Osteocyte (in vitro differentiated cells): ENCODE results near the gene ALS2. TPM values are rescaled to one million over a fixed set of nuclear protein-coding genes. Genes with fewer than 3 reads are reported as not detected.

Experiments used
- DNase-seq: peaks from one replicate; pipeline ENCODE4 v3.0.0; 2021; ENCODE audit warnings: mixed read lengths; ENCODE audit not compliant: unreplicated experiment; ENCODE audit errors: extremely low spot score
- H3K27ac Mint-ChIP-seq: one replicate; pipeline ENCODE4 v1.8.0; 2021; ENCODE audit warnings: mild to moderate bottlenecking, mixed read lengths; ENCODE audit not compliant: unreplicated experiment
- H3K27me3 Mint-ChIP-seq: one replicate; pipeline ENCODE4 v1.8.0; 2021; ENCODE audit warnings: mixed read lengths; ENCODE audit not compliant: unreplicated experiment
- H3K36me3 Mint-ChIP-seq: one replicate; pipeline ENCODE4 v1.8.0; 2021; ENCODE audit warnings: mixed read lengths; ENCODE audit not compliant: unreplicated experiment
- H3K4me1 Mint-ChIP-seq: one replicate; pipeline ENCODE4 v1.8.0; 2021; ENCODE audit warnings: mixed read lengths; ENCODE audit not compliant: unreplicated experiment
- H3K4me3 Mint-ChIP-seq: one replicate; pipeline ENCODE4 v1.8.0; 2021; ENCODE audit warnings: mild to moderate bottlenecking, moderate library complexity, mixed read lengths; ENCODE audit not compliant: unreplicated experiment
- H3K9me3 Mint-ChIP-seq: one replicate; pipeline ENCODE4 v1.8.0; 2021; ENCODE audit warnings: mixed read lengths; ENCODE audit not compliant: unreplicated experiment
- long read RNA-seq: library from polyadenylated mRNA; unstranded; transcript quantifications from one replicate; pipeline ENCODE4 v2.0.0, GENCODE V29; 2021
- total RNA-seq: library from RNA; stranded (reverse); gene quantifications from 2 replicates; pipeline ENCODE4 v1.2.1, GENCODE V29; 2021
- TF ChIP-seq, protein P1 (sequence below): fragments of 200-600 bp; sonication (generic); IDR thresholded peaks from 2 replicates; pipeline ENCODE4 v1.5.0; 2021; ENCODE audit warnings: antibody characterized with exemption, mild to moderate bottlenecking, moderate library complexity

Gene ALS2
- 35.5 and 39.1 TPM in 2 replicates for total RNA-seq
- long read RNA-seq, transcript ALS2-206 (4 exons, 2,677 nt), result major isoform, 34 of 68 reads
- long read RNA-seq, partial matches to known transcripts, result 21 of 68 reads
- long read RNA-seq, other reads (novel, unspliced or antisense), result 10 of 68 reads

GRCh38 chr2:201780674-201781493, at the start of gene ALS2:
Gene ALS2, minus strand, starts transcription at chr2:201780933. Its CDS starts 12,048 bp downstream, at chr2:201768885.
- H3K36me3 Mint-ChIP-seq, result no peaks in the 10 kb centered on the region
- peak; percentile 97 for DNase-seq
- peaks cover 4% of the 10 kb centered on the region for H3K27me3 Mint-ChIP-seq
- H3K4me3 Mint-ChIP-seq, result peak within 1 kb of the TSS; percentile 88
- H3K4me1 Mint-ChIP-seq, result peaks cover 46% of the 10 kb centered on the region
- no peaks in the 10 kb centered on the region for H3K9me3 Mint-ChIP-seq
- TF ChIP-seq, protein P1, sequence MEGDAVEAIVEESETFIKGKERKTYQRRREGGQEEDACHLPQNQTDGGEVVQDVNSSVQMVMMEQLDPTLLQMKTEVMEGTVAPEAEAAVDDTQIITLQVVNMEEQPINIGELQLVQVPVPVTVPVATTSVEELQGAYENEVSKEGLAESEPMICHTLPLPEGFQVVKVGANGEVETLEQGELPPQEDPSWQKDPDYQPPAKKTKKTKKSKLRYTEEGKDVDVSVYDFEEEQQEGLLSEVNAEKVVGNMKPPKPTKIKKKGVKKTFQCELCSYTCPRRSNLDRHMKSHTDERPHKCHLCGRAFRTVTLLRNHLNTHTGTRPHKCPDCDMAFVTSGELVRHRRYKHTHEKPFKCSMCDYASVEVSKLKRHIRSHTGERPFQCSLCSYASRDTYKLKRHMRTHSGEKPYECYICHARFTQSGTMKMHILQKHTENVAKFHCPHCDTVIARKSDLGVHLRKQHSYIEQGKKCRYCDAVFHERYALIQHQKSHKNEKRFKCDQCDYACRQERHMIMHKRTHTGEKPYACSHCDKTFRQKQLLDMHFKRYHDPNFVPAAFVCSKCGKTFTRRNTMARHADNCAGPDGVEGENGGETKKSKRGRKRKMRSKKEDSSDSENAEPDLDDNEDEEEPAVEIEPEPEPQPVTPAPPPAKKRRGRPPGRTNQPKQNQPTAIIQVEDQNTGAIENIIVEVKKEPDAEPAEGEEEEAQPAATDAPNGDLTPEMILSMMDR, result no peak
- H3K27ac Mint-ChIP-seq, result peak within 1 kb of the TSS; percentile 97

- H3K4me3 Mint-ChIP-seq, result no peak overlapping the region
- peaks cover 33% of the 10 kb centered on the region for H3K4me1 Mint-ChIP-seq
- no peak for DNase-seq
- H3K27ac Mint-ChIP-seq, result peak overlapping the region; percentile 2
- H3K36me3 Mint-ChIP-seq, result no peaks in the 10 kb centered on the region
- no peaks in the 10 kb centered on the region for H3K27me3 Mint-ChIP-seq
- peaks cover 9% of the 10 kb centered on the region for H3K9me3 Mint-ChIP-seq
- TF ChIP-seq, protein P1, result no peak
These were observed 47.5 kb upstream of the ALS2 start for GRCh38 chr2:201828220-201828619.

DNA sequence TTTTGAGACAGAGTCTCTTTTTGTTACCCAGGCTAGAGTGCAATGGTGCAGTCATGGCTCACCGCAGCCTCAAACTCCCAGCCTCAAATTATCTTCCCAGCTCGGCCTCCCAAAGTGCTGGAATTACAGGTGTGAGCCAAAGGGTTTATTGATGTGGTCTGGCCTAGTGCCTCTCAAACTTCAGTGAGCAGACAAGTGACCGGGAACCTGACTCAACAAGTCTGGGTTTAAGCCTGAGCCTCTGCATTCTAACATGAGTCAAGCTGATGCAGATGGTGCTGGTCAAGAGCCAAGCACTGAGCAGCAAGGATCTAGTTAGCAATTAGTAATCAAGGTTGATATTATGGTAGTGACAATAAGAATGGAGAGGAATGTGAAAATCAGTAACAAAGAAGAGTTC, 46.9 kb upstream of the ALS2 start:
- H3K4me3 Mint-ChIP-seq, result no peak overlapping the region
- peaks cover 37% of the 10 kb centered on the region for H3K4me1 Mint-ChIP-seq
- DNase-seq, result no peak
- no peak overlapping the region for H3K27ac Mint-ChIP-seq
- H3K27me3 Mint-ChIP-seq, result no peaks in the 10 kb centered on the region
- no peaks in the 10 kb centered on the region for H3K36me3 Mint-ChIP-seq
- peaks cover 9% of the 10 kb centered on the region for H3K9me3 Mint-ChIP-seq
- TF ChIP-seq, protein P1, result no peak

DNA sequence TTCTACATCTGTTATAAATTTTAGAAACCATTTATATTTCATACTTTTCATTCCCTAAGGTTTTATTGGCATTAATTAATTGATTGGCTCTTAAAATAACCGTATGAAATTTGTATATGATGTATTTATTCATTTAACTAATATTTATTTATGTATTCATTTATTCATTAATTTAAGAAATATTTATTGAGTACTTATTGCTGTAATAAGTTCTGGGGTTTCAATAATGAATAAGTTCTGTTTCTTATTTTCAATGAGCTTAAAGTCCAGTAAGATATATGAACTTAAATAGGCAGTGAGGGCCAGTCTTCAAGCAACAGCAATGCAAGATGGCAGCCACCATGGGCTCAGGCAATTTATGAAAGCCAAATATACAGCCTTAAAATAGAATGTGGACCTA, 43.5 kb upstream of the ALS2 start:
- H3K4me3 Mint-ChIP-seq, result no peak overlapping the region
- H3K36me3 Mint-ChIP-seq, result no peaks in the 10 kb centered on the region
- no peak for DNase-seq
- H3K9me3 Mint-ChIP-seq, result peaks cover 9% of the 10 kb centered on the region
- peaks cover 24% of the 10 kb centered on the region for H3K4me1 Mint-ChIP-seq
- TF ChIP-seq, protein P1, result no peak
- no peak overlapping the region for H3K27ac Mint-ChIP-seq
- no peaks in the 10 kb centered on the region for H3K27me3 Mint-ChIP-seq

DNA sequence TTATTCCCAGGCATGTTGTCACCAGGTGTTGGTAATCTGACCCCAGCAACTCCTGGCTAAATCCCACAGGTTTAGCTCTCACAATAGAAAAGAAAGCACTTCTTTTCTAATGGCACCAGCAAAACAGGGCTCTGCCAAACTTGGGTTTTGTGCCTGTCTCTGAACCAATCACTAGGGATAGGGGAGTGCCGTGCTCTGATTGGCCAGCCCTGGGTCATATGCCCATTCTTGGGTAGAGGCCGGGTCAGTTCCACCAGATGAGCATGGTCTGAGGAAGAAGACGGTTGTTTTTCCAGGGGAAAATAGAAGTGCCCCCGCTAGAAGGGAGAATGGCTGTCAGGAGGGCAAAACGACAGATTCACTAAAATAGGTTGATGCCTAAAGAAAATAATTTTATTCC, 40.3 kb upstream of the ALS2 start:
- Mint-ChIP-seq H3K4me1 (peaks cover 15% of the 10 kb centered on the region), H3K27me3 (no peaks in the 10 kb centered on the region), H3K9me3 (no peaks in the 10 kb centered on the region), H3K27ac (no peak overlapping the region), H3K4me3 (no peak overlapping the region), H3K36me3 (no peaks in the 10 kb centered on the region)
- TF ChIP-seq, protein P1, result no peak
- no peak for DNase-seq
